GM18511 (cell line): ENCODE results near the gene CEACAM3.

Experiments used
- ATAC-seq: cut with Tn5 transposase; IDR thresholded peaks from one replicate; pipeline ENCODE4 v1.9.1; 2021; ENCODE audit warnings: mild to moderate bottlenecking, moderate library complexity; ENCODE audit not compliant: unreplicated experiment

Gene CEACAM3

DNA sequence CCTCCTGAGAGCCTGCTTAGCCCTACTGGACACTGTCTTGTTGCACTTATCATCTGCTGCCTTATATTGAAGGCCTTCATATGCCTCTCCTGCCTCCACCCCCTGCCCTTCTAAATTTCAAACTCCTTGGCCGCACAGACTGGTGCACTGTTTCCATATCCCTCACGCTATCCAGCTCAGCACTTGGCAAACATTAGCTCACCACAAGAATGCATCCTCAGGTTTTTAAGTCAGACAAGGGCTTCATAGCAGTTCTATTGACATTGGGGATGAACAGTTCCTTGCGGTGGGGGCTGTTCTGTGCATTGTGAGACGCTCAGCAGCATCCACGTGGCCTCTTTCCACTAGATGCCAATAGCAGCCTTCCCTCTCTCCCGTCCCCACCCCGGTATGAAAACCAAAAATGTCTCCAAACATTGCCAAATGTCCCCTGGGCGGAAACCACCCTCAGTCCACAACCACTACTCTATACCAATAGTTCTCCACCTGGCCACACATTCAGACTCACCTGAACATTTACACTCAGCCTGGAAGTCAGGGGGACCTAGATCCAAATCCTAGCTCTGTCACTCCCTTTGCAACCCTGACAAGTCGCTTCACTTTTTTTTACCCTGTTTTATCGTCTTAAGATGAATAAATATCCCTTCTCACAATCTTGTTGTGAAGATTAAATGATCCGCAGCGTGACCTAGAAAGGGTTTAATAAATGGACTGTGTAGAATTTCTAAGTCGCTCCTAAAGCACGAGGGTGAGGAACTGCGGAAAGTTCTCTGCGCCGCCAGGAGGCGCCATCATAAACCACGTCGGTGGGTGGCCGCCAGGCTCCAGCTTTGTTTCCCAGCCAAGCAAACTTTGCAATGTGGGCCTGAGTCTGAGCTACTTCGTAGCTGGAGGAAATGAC lies 3.6 kb upstream of the CEACAM3 start:
- no peak for ATAC-seq

DNA sequence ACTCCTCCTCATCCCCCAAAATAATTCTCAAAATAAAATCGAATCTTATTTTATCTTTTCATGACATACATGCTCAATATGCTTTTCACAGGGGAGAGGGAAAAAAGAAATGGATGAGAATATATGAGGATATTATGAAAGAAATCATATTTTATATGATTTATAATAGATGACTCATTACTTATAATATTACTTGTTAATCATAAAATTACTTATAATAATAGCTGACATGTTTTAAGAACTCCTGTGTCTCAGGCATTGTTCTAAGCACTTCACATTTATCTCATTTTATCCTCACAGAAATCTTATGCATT lies 3.0 kb upstream of the CEACAM3 start:
- no peak for ATAC-seq

- ATAC-seq: peak; percentile 52
Measured at GRCh38 chr19:41795031-41795461, 1.3 kb upstream of the CEACAM3 start.

DNA sequence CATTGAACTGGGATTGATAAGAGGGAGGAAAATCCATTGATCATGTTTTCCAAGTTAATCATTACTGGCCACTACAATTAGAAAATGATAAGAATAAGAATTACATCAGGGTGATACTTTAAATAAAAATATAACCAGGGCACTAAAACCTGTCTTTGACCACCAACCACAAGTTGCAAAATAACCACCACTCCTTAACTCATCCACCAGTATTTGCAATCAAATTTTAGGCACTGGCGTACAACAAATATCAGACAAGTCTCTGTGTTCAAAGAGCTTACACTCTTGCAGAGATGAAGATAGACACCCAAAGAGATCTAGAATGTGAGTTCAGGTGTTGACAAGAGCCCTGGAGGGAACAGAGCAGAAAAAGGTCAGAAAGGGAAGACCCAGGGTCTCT lies 514 bp downstream of the CEACAM3 start:
- ATAC-seq: no peak

DNA sequence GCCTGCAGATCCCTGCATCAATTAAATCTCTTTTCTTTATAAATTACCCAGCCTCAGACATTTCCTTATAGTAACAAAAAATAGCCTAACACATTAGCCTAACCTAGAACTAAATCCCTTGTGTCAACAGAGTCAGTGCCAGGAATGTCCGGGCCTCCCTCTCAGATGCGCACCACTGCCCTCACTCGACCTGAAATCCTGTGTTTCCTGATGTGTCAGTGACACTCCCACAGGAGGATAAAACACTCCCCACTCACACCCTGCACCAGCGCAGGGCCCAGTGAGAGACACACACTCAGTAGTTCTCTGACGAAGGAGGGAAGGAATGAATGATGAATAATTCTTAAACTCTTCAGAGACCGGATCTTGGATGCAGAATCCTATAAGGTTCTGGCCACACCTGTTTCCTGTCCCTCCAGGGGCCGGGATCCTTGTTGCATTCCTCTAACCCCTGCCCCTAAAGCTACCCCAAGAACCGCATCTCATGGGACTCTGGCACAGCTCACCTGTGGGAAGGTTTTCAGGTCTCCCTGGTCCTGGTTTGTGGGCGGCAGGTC lies 3.1 kb downstream of the CEACAM3 start:
- ATAC-seq: no peak

DNA sequence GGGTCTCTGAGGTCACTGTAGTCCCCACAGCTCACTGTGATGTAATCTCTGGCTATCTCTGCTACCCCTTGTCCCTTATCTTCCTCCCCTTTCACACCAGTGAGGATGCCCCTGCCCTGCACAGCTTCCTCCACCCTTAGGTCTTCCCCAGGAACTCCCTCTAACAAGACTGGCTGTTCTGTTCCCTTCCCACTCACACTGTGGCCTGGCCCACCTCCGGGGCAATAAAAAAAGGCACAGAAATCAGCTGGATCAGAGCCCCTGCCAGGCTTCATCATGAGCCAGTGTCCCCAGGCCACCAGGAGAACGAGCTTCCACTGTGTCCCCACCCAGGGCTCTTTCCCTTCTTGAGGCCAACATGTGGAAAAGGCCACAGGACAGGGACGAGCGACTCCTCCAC lies 4.6 kb downstream of the CEACAM3 start:
- no peak for ATAC-seq

GRCh38 chr19:41801792-41802211 lies 5.4 kb downstream of the CEACAM3 start:
- no peak for ATAC-seq

DNA sequence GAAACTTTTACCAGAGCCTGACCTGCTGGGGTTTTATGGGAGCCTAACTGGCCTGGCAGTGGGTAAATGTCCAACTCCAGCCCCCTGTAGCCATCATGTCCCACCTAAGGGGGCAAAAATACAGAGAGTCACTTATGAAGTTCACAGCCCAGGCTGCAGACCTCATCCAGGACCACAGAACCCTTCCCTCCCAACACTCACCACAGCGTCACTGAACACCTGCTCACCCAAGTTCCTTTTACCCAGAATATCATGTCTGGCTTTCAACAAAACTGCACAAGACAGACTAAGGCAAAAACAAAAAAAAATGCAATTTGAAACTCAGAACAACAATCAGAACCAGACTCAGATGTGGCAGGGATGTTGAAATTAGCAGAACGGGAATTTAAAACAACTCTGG lies 6.4 kb downstream of the CEACAM3 start:
- ATAC-seq: no peak

DNA sequence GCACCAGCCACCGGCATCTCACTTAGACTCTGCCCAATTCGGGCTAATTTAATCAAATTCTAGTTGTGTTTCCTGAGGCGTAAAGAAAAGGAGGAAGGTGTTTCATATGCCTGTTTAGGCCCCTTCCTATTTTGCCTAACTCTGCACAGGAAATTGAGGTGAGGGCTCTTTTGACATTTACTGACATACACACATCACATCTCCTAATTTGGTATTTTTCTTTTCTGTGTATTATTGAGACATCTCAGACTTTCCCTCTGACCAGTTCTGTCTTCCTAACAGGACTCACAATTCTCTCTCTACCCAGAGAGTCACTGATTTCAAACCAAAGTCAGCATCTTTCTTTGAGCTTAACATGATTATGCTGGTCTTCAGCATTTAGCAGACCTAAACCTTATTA lies 7.9 kb downstream of the CEACAM3 start:
- no peak for ATAC-seq

DNA sequence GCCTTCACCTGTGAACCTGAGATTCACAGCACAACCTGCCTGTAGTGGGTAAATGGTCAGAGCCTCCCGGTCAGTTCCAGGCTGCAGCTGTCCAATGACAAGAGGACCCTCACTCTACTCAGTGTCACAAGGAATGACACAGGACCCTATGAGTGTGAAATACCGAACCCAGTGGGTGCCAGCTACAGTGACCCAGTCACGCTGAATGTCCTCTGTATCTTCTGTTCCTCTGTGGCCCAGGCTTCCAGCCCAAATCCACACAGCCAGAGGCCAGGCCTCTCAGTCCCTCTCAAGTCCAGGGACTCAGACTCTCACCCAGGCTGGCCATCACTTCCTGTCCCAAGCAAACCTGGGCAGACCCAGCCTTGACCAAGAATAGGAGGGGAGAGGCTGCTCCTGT lies 10.8 kb downstream of the CEACAM3 start:
- ATAC-seq: no peak

DNA sequence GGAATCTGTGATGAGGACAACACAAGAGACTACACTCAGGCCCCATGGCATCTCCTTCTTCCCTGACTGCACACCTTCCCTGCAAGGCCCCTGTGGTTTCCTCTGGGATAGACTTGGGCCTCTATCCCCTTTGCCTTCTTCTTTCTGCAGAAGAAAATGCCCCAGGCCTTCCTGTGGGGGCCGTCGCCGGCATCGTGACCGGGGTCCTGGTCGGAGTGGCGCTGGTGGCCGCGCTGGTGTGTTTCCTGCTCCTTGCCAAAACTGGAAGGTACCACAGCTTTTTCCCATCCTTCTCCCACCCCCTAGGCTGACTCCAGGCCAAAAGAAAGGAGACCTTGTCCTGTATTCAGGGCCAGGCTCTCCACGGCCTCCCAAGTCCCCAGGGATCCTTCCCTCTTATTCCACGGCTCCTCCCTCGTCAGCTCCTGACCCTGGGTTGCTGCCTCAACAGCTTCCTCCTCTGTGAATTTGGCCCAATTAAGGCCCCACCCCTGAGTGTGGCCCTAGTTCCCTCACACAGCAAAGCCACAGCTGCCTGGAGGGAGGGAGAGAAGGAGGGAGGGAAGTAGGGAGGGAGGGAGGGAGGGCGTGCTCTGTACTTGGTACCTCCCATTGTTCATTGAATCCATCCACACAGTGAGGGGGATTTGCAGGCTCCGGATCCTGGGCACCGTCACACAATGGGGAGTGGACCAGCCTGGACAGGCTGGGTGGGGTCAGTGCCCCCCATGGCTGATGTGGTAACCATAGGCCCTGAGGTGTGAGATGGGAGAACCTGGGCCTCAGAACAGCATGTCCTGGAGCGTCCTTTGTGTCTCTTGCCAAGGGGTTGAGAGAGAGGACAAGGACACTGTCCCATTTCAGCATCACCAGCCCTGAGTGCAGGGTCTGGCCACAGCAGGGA lies 12.5 kb downstream of the CEACAM3 start:
- no peak for ATAC-seq

DNA sequence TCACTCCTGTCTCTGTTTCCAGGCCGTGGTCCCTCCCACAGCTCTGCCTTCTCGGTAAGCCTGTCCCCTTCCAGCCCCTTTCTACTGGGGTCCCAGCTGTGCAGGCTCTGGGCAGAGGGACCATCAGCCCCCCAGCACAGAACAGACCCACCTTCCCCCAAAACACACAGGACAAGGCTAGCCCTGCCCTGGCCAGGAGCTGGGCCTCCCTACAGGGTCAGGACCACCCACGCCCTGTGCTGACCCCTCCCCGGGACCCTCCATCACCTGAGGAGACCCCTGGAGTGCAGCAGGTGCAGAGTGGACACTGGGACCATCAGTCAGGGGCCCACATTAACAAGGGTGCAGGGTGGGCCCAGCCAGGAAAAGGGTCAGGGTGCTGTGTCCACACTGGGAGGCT lies 13.9 kb downstream of the CEACAM3 start:
- ATAC-seq: no peak

DNA sequence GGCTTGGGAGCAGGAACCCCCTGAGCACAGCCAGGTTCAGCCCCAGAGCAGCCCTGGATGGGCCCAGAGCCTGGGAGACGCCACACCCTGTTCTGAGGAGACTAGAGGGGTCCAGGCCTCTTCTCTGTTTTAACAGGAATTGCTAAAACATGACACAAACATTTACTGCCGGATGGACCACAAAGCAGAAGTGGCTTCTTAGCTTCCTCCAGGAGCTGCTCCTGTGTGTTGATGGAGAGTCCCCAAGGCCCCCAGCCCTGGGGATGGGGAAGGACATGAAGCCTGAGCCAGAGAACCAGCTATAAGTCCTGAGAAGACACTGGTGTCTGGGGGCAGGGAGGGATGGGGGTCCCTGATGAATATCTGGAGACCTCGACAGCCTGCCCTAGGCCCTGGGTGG lies 14.6 kb downstream of the CEACAM3 start:
- ATAC-seq: no peak

GRCh38 chr19:41811981-41812380 lies 15.6 kb downstream of the CEACAM3 start:
- ATAC-seq: no peak

DNA sequence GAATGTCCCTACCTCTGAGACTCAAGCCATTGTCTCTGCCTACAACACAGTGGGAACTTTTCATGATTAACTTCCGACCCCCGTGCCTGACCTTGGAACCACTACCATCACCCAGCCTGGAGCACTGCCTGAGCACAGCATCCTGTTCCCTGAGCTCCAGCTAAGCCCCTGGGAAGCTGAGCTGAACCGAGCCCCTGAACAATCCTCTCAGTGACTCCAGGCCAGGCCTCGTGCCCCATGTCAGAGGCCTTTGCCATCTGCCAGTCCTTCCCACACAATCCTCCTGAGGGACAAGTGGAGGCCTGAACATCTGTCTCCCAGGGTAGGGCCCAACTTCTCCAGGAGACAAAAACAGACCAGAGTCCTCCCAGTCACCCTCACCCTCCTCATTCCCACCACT lies 17.5 kb downstream of the CEACAM3 start:
- no peak for ATAC-seq

GRCh38 chr19:41815301-41815700 lies 18.9 kb downstream of the CEACAM3 start:
- ATAC-seq: no peak

GRCh38 chr19:41816761-41817160 lies 20.4 kb downstream of the CEACAM3 start:
- no peak for ATAC-seq

DNA sequence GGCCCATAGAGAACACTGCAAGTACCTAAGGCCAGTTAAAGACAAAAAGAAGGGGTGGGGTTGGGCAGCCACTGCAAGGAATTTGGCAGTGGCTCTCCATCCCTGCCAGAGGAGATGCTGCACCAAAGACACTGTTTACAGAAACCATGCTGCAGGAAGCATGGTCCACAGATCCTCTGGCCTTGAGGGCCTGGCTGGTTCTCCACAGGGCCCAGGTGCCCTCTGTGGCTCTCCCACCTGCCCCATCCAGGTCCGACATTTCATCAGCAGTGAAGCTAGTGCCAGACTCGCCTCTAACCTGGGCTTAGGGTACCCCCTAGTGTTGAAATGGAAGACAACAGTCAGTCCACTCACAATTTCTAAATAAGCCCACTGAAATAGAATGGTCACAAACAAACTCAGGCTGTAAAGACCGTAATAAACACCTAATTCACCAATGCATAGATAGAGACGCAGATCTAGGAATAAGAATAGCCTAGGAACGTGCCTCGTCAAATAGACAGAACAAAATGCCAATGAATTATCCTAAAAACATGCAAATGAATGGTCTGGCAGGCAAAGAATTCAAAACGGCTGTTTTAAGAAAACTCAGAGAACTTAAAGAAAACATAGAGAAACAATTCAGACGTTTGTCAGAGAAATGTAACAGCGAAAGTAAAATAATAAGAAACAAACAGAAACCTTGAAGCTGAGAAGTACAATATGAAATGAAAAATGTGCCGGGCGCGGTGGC lies 24.8 kb downstream of the CEACAM3 start:
- ATAC-seq: no peak

- no peak for ATAC-seq
Measured at GRCh38 chr19:41837981-41838708, 41.8 kb downstream of the CEACAM3 start.

- no peak for ATAC-seq
Measured at GRCh38 chr19:41839211-41839610, 42.8 kb downstream of the CEACAM3 start.
